ENCODE results near the gene SCYL1.

SCYL1 gene

DNA sequence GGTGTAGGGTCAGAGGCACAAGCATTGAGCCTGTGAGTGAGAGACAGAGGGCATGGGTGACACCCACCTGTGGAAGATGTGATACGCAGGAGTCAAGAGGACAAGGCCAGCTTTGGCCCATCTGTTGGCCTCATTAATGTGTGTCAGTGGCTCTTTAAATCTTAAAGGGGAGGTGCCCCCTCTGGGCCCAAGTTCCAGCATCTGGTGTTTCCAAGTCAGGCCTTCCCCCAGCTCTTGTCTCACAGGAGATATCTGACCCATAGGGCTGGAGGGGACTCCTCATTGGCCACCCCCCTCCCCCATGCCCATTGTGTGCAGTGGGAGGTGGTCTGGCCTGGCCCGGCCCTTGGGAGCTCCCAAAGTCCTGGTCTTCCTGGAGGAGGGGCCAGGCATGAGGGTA, 61.8 kb downstream of the SCYL1 start:
- DNase-seq, result no peak

Measured in CD4-positive, alpha-beta T cell treated with Interleukin-6 for 4 hours (primary cell).